Panc1 (cell line): Measurements from ENCODE around the gene PKN3. TPM values are rescaled to one million over a fixed set of nuclear protein-coding genes. Genes with fewer than 3 reads are reported as not detected.

Experiments
- ATAC-seq: fragments of 200-7000 bp; cut with Tn5 transposase; 2 replicates; pipeline ENCODE4 v1.9.1; 2020; ENCODE audit warnings: mild to moderate bottlenecking, moderate library complexity
- BruUV-seq: library from RNA; stranded (reverse); fragments of 400-500 nt; replicated peaks from 2 replicates; lab custom pipeline; 2021; lab: Mats Ljungman, UMichigan
- CTCF ChIA-PET: fragments of 300-600 bp; sonication (Branson Sonifier 250); formaldehyde crosslinking; loops from one replicate; lab custom pipeline; 2022; ENCODE audit warnings: antibody characterized with exemption; lab: Charles Lee
- POLR2A ChIA-PET: fragments of 300-600 bp; sonication (Branson Sonifier 250); formaldehyde crosslinking; loops from one replicate; lab custom pipeline; 2022; ENCODE audit warnings: antibody characterized with exemption; lab: Charles Lee
- DNase-seq: peaks from one replicate; pipeline ENCODE4 v3.0.0-alpha.2; 2010; ENCODE audit warnings: low read depth, low spot score
- H3K27ac ChIP-seq: 2 replicates; pipeline ENCODE4 v1.5.1; 2011; ENCODE audit warnings: mild to moderate bottlenecking, low read length, inconsistent platforms
- H3K27me3 ChIP-seq: fragments of 200-500 bp; sonication (Bioruptor generic); 2 replicates; pipeline ENCODE4 v1.6.0; 2014; ENCODE audit warnings: low read length, inconsistent platforms; ENCODE audit not compliant: control insufficient read depth, insufficient read depth
- H3K36me3 ChIP-seq: fragments of 200-500 bp; sonication (Bioruptor generic); 2 replicates; pipeline ENCODE4 v1.5.1; 2014; ENCODE audit warnings: inconsistent platforms, mild to moderate bottlenecking, low read length, moderate library complexity; ENCODE audit not compliant: control insufficient read depth, insufficient read depth
- H3K4me1 ChIP-seq: 2 replicates; pipeline ENCODE4 v1.5.1; 2011; ENCODE audit warnings: inconsistent platforms, mild to moderate bottlenecking, low read length, moderate library complexity; ENCODE audit not compliant: control insufficient read depth, insufficient read depth
- H3K4me3 ChIP-seq, 2 experiments: 2 replicates each; pipeline ENCODE4 v1.5.1; 2011 to 2012; ENCODE audit warnings: low read depth in 2 of 2, low read length in 2 of 2, mild to moderate bottlenecking in 2 of 2, inconsistent platforms in 1 of 2, moderate library complexity in 1 of 2
- H3K9me3 ChIP-seq: fragments of 200-500 bp; sonication (Bioruptor generic); 2 replicates; pipeline ENCODE4 v1.5.1; 2014; ENCODE audit warnings: low read depth, mild to moderate bottlenecking, inconsistent platforms, low read length, moderate library complexity; ENCODE audit not compliant: control insufficient read depth, insufficient read depth
- POLR2AphosphoS5 ChIP-seq: IDR thresholded peaks from 2 replicates; pipeline ENCODE4 v1.6.1; 2012; ENCODE audit warnings: mild to moderate bottlenecking, low read depth, low read length, moderate library complexity
- REST ChIP-seq, 2 experiments: IDR thresholded peaks; 2 replicates each; pipeline ENCODE4 v1.6.1; 2011 to 2012; ENCODE audit warnings: low read depth in 2 of 2, control low read depth in 1 of 2, low read length in 1 of 2, mild to moderate bottlenecking in 1 of 2, moderate library complexity in 1 of 2; ENCODE audit not compliant: insufficient read depth in 1 of 2
- SIN3A ChIP-seq: IDR thresholded peaks from 2 replicates; pipeline ENCODE4 v1.6.1; 2012; ENCODE audit warnings: low read depth, mild to moderate bottlenecking, low read length, moderate library complexity, borderline replicate concordance; ENCODE audit not compliant: insufficient read depth
- TCF7L2 ChIP-seq: IDR thresholded peaks from 2 replicates; pipeline ENCODE4 v1.6.1; 2011; ENCODE audit warnings: mild to moderate bottlenecking, low read depth, low read length, inconsistent platforms
- in situ Hi-C: cut with HindIII; loops from 2 replicates; pipeline ENCODE4 v1.10.0; 2016; ENCODE audit warnings: low sequenced_read_pairs, low pct_unique_long_range_greater_than_20kb
- intact Hi-C: fragments of 100-400 bp; cut with micrococcal nuclease; formaldehyde crosslinking; loops from one replicate; pipeline ENCODE4 v1.10.0; 2022; ENCODE audit not compliant: unreplicated experiment
- total RNA-seq: library from RNA; stranded (reverse); gene quantifications from one replicate; pipeline ENCODE4 v1.2.1, GENCODE V29; 2021; ENCODE audit not compliant: unreplicated experiment
- TF ChIP-seq, protein P1 (sequence below): fragments of 450-650 bp; IDR thresholded peaks from 2 replicates; pipeline ENCODE4 v1.5.1; 2017; ENCODE audit warnings: mild to moderate bottlenecking

PKN3 gene
- total RNA-seq, 1 experiment from 2014 or later, result 19.9 TPM

GRCh38 chr9:128729766-128730517 is 27.6 kb downstream of the PKN3 start:
- in situ Hi-C loops, result no loop called here
- Histone ChIP-seq H3K36me3 (no peaks in the 10 kb centered on the region), H3K27ac (no peak overlapping the region), H3K27me3 (no peaks in the 10 kb centered on the region), H3K4me1 (0 out of 2 replicates have a peak, but pooled peaks cover under 1% of the 10 kb centered on the region), H3K4me3 (no peak overlapping the region), H3K9me3 (no peaks in the 10 kb centered on the region)
- intact Hi-C loops, result loop anchor here (10.0 kb wide), 1 partner anchor 85 kb away; the partner anchor contains the start of gene ENDOG
- no TSS peak for BruUV-seq
- ATAC-seq, result no peak
- POLR2A ChIA-PET, result no interaction called here
- DNase-seq, result no peak
- CTCF ChIA-PET, result no interaction called here
- TF ChIP-seq TCF7L2 (no peak), REST (IDR thresholded peaks at IDR 0.05; ENCODE audit: insufficient read depth in 1 of 2, low read depth in 2 of 2, low read length in 1 of 2) (no peak), SIN3A (no peak), POLR2AphosphoS5 (no peak)
- TF ChIP-seq, protein P1, sequence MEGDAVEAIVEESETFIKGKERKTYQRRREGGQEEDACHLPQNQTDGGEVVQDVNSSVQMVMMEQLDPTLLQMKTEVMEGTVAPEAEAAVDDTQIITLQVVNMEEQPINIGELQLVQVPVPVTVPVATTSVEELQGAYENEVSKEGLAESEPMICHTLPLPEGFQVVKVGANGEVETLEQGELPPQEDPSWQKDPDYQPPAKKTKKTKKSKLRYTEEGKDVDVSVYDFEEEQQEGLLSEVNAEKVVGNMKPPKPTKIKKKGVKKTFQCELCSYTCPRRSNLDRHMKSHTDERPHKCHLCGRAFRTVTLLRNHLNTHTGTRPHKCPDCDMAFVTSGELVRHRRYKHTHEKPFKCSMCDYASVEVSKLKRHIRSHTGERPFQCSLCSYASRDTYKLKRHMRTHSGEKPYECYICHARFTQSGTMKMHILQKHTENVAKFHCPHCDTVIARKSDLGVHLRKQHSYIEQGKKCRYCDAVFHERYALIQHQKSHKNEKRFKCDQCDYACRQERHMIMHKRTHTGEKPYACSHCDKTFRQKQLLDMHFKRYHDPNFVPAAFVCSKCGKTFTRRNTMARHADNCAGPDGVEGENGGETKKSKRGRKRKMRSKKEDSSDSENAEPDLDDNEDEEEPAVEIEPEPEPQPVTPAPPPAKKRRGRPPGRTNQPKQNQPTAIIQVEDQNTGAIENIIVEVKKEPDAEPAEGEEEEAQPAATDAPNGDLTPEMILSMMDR, result no peak

GRCh38 chr9:128731093-128731492 is 28.8 kb downstream of the PKN3 start:
- ATAC-seq, result no peak
- Histone ChIP-seq H3K4me3 (no peak overlapping the region), H3K27me3 (no peaks in the 10 kb centered on the region), H3K27ac (no peak overlapping the region), H3K4me1 (no peaks in the 10 kb centered on the region), H3K36me3 (no peaks in the 10 kb centered on the region), H3K9me3 (no peaks in the 10 kb centered on the region)
- in situ Hi-C loops (no loop called here), intact Hi-C loops (loop anchor here (10.0 kb wide), 1 partner anchor 84 kb away; the partner anchor contains the start of gene ENDOG)
- POLR2A ChIA-PET, result no interaction called here
- TF ChIP-seq SIN3A (no peak), REST (IDR thresholded peaks at IDR 0.05; ENCODE audit: insufficient read depth in 1 of 2, low read depth in 2 of 2, low read length in 1 of 2) (no peak), POLR2AphosphoS5 (no peak), TCF7L2 (no peak)
- TF ChIP-seq, protein P1, result no peak
- BruUV-seq, result no TSS peak
- DNase-seq, result no peak
- CTCF ChIA-PET, result no interaction called here
